Activated CD4-positive, alpha-beta T cell treated with anti-CD3 and anti-CD28 coated beads for 36 hours (primary cell): ENCODE results near the gene KRT16. TPM values are rescaled to one million over a fixed set of nuclear protein-coding genes. Genes with fewer than 3 reads are reported as not detected.
"Not testable (repeated sequence)": the region's sequence is repeated elsewhere in the genome, so short reads cannot be mapped to it uniquely, and the experiment has no call there.

ENCODE experiments used
- ATAC-seq: fragments of 200-7000 bp; cut with Tn5 transposase; one replicate; pipeline ENCODE4 v1.10.0; 2021; ENCODE audit warnings: mild to moderate bottlenecking, moderate library complexity
- CTCF ChIA-PET: fragments of 350-600 bp; sonication (Branson Sonifier 250); formaldehyde crosslinking; loops from one replicate; lab custom pipeline; 2021; ENCODE audit warnings: antibody characterized with exemption; lab: Charles Lee
- POLR2A ChIA-PET: fragments of 350-600 bp; sonication (Branson Sonifier 250); formaldehyde crosslinking; loops from one replicate; lab custom pipeline; 2021; ENCODE audit warnings: antibody characterized with exemption, inconsistent platforms; lab: Charles Lee
- DNase-seq: peaks from one replicate; pipeline ENCODE4 v3.0.0-alpha.2; 2020
- H3K27ac Mint-ChIP-seq: one replicate; pipeline ENCODE4 v1.8.0; 2021; ENCODE audit warnings: mixed read lengths
- H3K27me3 Mint-ChIP-seq: one replicate; pipeline ENCODE4 v1.8.0; 2021; ENCODE audit warnings: mixed read lengths
- H3K36me3 Mint-ChIP-seq: one replicate; pipeline ENCODE4 v1.8.0; 2021; ENCODE audit warnings: low read depth, mixed read lengths
- H3K4me1 Mint-ChIP-seq: one replicate; pipeline ENCODE4 v1.8.0; 2021; ENCODE audit warnings: mixed read lengths
- H3K4me3 Mint-ChIP-seq: one replicate; pipeline ENCODE4 v1.8.0; 2021; ENCODE audit warnings: mild to moderate bottlenecking, moderate library complexity, mixed read lengths
- H3K9me3 Mint-ChIP-seq: one replicate; pipeline ENCODE4 v1.8.0; 2021; ENCODE audit warnings: low read depth, mixed read lengths
- intact Hi-C, 2 experiments: fragments of 100-400 bp; cut with DNase I in 1 of 2; cut with micrococcal nuclease in 1 of 2; formaldehyde crosslinking; loops; one replicate each; pipeline versions ENCODE4 v1.14.2 to v1.15.1; 2022 to 2024; cut with DNase I, micrococcal nuclease
- total RNA-seq, 2 experiments: library from RNA; stranded (reverse); gene quantifications; one replicate each; pipeline ENCODE4 v1.2.3, GENCODE V29; 2021

KRT16 gene
- total RNA-seq, 2 experiments from 2014 or later, result not detected

DNA sequence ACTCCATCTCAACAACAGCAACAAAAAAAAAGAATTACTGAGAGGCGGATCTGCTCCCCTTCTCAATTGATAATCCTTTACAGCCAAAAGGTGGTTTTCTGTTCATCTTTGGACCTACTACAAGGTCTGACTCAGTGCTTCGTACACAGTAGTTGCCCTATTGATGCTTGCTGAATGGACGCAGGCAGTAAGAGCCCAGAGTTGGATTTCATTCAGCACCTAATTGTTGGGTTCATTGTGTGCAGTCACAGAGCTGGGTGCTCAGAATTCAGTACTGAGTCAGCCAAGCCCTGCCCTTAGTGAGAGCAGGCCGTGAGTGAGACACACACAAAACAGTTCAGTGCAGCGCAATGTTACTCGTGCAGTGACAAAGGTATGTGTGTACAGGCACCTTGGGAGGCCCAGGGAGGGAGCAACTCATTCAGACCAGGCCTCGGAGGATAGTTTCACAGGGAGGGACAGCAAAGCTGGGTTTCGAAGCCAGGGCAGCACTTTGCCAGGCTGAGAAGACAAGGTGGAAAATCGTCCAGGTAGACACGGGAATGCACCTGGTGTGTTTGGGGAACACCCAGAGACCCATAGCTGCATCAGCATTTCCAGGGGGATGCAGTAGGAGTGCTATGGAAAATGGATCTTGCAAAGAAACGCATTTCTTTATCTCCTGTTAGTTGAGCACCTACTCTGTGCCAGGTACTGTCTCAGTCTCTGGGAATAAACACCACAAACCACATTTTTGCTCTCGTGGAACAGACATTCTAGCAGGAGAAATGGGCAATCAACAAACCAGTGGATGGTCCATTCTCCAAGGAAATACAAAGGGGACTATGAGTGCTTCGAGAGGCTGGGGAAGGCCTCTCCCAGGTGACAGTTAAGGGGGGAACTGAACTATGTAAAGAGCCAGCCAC is 29.9 kb upstream of the KRT16 start:
- no peaks in the 10 kb centered on the region for H3K4me1 Mint-ChIP-seq
- no peak overlapping the region for H3K4me3 Mint-ChIP-seq
- H3K27me3 Mint-ChIP-seq, result no peaks in the 10 kb centered on the region
- DNase-seq, result no peak
- ChIA-PET POLR2A (no interaction called here), CTCF (interaction anchor here (1.4 kb wide), 2 partner anchors 93 to 94 kb away, joined by 3 to 8 read pairs; no protein-coding TSS in a partner anchor)
- no peak overlapping the region for H3K27ac Mint-ChIP-seq
- intact Hi-C loops, result no loop called here
- no peaks in the 10 kb centered on the region for H3K9me3 Mint-ChIP-seq
- no peaks in the 10 kb centered on the region for H3K36me3 Mint-ChIP-seq
- ATAC-seq, result no peak

DNA sequence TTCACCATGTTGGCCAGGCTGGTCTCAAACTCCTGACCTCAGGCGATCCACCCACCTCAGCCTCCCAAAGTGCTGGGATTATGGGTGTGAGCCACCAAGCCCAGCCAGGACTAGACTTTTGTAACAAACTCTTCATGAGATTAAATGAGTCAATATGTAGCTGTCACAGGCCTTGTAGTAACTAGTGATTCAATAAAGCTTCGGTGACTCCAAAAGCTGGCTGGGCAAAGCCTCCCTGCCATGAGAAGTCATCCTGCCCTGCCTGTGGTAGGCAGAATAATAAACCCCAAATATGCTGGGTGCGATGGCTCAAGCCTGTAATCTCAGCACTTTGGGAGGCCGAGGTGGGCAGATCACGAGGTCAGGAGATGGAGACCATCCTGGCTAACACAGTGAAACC is 28.0 kb upstream of the KRT16 start:
- CTCF ChIA-PET, result interaction anchor here (0.7 to 1.0 kb wide), 2 partner anchors 9 to 80 kb away, joined by 3 read pairs; no protein-coding TSS in a partner anchor
- H3K27ac Mint-ChIP-seq, ATAC-seq, H3K36me3 Mint-ChIP-seq, H3K9me3 Mint-ChIP-seq, H3K4me1 Mint-ChIP-seq, intact Hi-C loops, DNase-seq, H3K27me3 Mint-ChIP-seq, H3K4me3 Mint-ChIP-seq: not testable (repeated sequence)
- POLR2A ChIA-PET, result interaction anchor here (0.6 kb wide), 1 partner anchor 31 kb away, joined by 12 read pairs; no protein-coding TSS in a partner anchor

DNA sequence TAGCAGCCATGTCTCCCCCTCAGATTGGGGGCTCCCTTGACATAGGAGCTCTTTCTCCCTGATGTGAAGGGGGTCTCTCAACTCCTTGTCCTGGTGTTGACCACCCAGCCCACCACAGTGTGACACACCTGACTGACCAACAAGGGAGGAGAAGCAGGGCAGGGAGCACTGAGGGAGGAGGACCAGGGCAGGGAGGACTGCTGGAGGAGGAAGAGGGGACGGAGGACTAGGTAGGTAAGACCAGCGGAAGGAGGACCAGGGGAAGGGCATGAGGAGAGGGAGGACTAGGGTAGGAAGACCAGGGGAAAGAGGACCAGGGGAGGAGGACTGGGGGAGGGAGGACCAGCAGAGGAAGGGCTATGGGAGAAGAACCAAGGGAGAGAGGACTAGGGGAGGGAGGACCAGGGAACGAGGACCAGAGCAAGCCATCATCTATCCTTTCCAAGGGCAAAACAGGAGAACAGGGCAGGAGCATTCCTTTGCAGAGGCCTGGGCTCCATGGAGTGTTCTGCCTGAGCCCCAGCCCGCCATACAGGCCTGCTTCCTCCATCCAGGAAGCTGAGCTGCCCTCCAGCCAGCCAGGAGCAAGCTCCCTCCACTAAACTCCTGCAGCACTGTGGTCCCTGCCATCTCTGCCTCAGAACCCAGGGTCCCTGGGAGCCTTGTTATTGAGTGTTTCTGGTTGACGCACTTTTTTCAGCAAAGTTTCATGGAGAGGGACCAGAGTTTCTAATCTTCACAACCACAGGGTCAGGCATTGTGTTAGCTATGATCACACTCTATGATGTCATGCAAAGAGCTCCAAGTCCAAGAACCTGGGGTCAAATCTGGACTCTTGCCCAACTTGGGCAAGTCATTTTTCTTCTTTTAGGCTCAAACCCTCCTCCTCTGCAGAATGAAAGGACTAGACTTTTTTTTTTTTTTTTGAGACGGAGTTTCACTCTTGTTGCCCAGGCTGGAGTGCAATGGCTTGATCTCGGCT is 27.2 kb upstream of the KRT16 start:
- H3K4me3 Mint-ChIP-seq, result no peak overlapping the region
- no peaks in the 10 kb centered on the region for H3K36me3 Mint-ChIP-seq
- H3K27ac Mint-ChIP-seq, result no peak overlapping the region
- POLR2A ChIA-PET, result interaction anchor here (0.6 to 0.7 kb wide), 2 partner anchors 32 to 52 kb away, joined by 3 to 12 read pairs; no protein-coding TSS in a partner anchor
- no peaks in the 10 kb centered on the region for H3K27me3 Mint-ChIP-seq
- H3K4me1 Mint-ChIP-seq, result no peaks in the 10 kb centered on the region
- ATAC-seq (no peak), DNase-seq (no peak)
- intact Hi-C loops, result no loop called here
- CTCF ChIA-PET, result interaction anchor here (0.7 to 1.5 kb wide), 3 partner anchors 9 to 81 kb away, joined by 3 to 6 read pairs (median 6); no protein-coding TSS in a partner anchor
- H3K9me3 Mint-ChIP-seq, result no peaks in the 10 kb centered on the region

DNA sequence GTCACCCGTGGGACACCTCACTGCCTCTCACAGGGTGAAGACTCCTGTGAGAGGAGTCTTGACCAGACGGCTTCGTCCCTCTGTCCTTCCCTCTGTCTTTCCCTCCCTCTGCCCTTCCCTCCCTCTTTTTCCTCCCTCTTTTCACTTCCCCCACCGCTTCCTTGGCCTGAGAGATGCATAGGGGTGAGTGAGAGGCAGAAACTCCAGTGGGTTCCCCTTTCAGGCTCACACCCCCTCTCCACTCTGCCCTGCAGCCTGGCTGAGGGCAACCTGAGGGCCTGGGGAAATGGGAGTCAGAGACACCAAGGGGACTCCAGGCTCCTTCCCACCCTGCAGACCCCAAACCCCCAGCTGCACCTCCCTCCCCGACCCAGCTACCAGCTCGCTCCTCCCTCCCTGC is 26.4 kb upstream of the KRT16 start:
- ChIA-PET CTCF (interaction anchor here (1.5 kb wide), 2 partner anchors 10 to 27 kb away, joined by 6 read pairs; no protein-coding TSS in a partner anchor), POLR2A (no interaction called here)
- ATAC-seq, result no peak
- no peaks in the 10 kb centered on the region for H3K27me3 Mint-ChIP-seq
- H3K4me3 Mint-ChIP-seq, result no peak overlapping the region
- H3K4me1 Mint-ChIP-seq, result no peaks in the 10 kb centered on the region
- no peaks in the 10 kb centered on the region for H3K9me3 Mint-ChIP-seq
- no peak overlapping the region for H3K27ac Mint-ChIP-seq
- H3K36me3 Mint-ChIP-seq, result no peaks in the 10 kb centered on the region
- intact Hi-C loops, result no loop called here
- DNase-seq, result no peak

DNA sequence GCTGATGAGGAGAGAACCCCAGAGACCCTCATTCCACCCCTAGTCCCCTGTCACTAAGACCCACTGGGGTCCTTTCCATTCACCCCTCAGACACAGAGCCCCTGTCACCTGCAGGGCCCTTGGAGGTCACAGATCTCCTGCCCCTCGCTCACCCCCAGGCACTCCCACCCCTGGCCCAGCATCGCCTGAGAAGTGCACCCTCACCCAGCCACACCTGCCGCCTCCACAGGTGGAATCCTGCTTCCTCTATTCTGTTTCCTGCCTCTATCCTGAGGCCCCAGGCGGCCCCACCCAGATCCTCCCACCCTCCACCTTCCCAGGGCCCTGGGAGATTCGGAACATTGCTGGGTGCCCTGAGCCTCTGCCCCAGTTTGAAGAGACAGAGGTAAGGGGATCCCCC is 25.6 kb upstream of the KRT16 start:
- intact Hi-C loops, result no loop called here
- no peaks in the 10 kb centered on the region for H3K4me1 Mint-ChIP-seq

DNA sequence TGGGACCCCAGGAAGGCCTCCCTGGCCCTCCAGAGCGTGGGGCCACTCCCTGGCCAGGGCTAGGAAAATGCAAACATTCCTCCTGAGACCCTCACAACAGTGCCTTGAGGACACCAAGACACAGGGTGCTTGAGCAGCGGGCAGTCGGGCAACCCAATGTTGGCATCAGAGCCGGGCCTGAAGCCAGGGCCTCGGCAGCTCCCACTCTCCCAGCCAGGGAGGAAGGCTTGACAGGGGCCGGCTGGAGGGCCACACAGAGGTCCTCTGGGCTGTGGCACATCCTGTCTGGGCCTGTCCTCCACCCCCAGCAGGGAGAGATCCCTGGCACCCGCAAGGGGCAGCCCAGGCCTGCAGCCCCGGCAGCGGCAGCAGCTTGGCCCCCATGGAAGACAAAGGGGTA is 24.1 kb upstream of the KRT16 start:
- intact Hi-C loops, result no loop called here
- H3K27ac Mint-ChIP-seq, result no peak overlapping the region
- no peaks in the 10 kb centered on the region for H3K9me3 Mint-ChIP-seq
- CTCF ChIA-PET, result interaction anchor here (0.8 kb wide), 1 partner anchor 10 kb away, joined by 5 read pairs; no protein-coding TSS in a partner anchor
- ATAC-seq (no peak), DNase-seq (no peak)
- H3K4me1 Mint-ChIP-seq, result no peaks in the 10 kb centered on the region
- POLR2A ChIA-PET, result no interaction called here
- H3K27me3 Mint-ChIP-seq, result no peaks in the 10 kb centered on the region
- no peaks in the 10 kb centered on the region for H3K36me3 Mint-ChIP-seq
- no peak overlapping the region for H3K4me3 Mint-ChIP-seq

More for the DNA sequence above, 25.6 kb upstream of the KRT16 start:
- H3K27me3 Mint-ChIP-seq, result no peaks in the 10 kb centered on the region
- H3K9me3 Mint-ChIP-seq, result no peaks in the 10 kb centered on the region
- H3K4me3 Mint-ChIP-seq, result no peak overlapping the region
- no peak for DNase-seq
- H3K36me3 Mint-ChIP-seq, result no peaks in the 10 kb centered on the region
- H3K27ac Mint-ChIP-seq, result no peak overlapping the region
- ChIA-PET POLR2A (no interaction called here), CTCF (no interaction called here)
- ATAC-seq, result no peak

DNA sequence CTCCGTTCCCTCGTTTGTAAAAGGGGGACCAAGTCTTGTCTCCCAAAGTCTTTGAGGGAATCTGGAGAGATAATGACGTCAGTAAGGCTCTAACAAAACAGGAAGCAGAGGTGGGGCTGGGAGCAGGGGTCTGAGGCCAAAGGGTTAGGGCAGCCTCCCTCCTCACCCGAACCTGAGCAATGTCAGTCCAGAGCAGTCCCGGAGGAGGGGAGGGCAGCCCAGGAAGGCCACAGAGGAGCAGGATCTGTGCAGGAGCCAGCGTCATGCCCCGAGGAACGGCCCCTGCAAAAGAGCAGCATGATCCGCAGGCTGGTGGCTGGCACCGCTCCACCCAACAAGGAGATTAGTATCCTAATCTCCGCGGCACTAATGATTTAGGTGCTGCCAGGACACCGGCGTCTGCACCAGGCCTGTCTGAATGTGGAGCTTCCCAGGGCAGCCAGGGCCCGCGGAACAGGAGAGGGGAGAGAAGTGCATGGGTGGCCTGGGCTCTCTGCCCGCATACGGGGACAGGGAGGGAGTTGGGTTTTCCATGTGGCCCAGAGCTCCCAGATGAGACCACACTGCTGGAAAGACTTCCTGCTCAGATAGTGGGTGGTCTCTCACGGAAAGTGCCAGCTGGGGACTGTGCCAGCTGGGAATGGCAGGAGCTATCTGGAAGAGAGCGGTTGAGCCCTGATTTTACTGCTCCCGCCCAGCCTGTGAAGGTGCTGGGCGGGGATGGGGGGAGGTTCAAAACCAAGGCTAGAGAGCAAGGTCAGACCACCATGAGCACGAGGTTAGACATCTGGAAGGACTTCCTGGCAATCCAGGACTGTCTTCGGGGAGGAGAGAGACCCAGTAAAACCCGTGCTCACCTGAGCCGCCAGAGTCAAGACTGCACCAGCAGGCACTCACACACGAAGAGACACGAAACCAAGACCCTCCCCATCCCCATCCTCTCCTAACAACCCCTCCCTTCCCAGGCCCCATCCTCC is 22.8 kb upstream of the KRT16 start:
- Mint-ChIP-seq H3K27ac (no peak overlapping the region), H3K9me3 (no peaks in the 10 kb centered on the region), H3K36me3 (no peaks in the 10 kb centered on the region), H3K4me3 (no peak overlapping the region), H3K4me1 (no peaks in the 10 kb centered on the region), H3K27me3 (no peaks in the 10 kb centered on the region)
- no peak for ATAC-seq
- intact Hi-C loops, result no loop called here
- ChIA-PET POLR2A (no interaction called here), CTCF (interaction anchor here (1.2 kb wide), 2 partner anchors 13 to 87 kb away, joined by 3 to 5 read pairs; no protein-coding TSS in a partner anchor)
- no peak for DNase-seq

DNA sequence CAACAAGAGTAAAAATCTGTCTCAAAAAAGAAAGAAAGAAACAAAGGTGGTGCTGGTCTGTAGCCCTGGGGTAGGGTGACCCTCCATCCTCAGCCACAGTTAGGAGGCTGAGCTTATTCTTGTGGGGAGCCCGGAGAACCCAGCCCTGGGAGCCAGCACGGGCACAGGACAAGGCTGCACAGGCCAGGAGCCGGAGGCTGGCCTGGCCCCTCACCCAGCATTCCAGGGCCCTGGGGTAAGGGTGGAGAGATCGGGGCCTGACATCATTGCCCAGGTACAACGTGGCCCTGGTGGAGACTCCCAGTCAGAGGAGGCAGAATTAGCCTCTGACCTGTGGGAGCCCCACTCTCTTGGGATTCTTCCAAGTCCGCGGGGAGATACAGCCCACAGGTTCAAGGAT is 22.1 kb upstream of the KRT16 start:
- no peaks in the 10 kb centered on the region for H3K27me3 Mint-ChIP-seq

DNA sequence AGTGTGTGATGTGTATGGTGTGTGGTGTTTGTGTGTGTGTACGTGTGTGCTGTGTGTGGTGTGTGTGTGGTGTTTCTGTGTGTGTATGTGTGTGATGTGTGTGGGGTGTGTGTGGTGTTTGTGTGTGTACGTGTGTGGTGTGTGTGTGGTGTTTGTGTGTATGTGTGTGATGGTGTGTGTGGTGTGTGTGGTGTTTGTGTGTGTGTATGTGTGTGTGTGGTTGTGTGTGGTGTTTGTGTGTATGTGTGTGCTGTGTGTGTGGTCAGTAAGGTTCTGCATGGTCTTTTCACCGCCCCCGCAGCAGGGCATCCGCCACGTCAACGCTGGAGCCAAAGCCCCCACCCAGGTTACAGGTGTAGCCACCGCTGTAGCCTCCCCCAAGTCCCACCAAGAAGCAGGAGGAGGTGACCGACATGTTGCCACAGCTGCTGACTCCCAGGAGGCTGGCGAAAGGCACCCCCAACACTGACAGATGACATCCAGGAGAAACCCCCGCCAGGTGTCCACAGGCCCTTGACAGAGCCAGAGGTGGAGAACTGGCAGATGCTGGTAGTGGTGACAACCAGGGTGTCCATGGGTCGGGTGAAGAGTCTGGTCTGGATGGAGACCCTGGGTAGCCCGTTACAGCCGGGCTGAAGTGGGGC is 21.1 kb upstream of the KRT16 start:
- intact Hi-C loops, result no loop called here
- Mint-ChIP-seq H3K9me3 (no peaks in the 10 kb centered on the region), H3K4me3 (no peak overlapping the region), H3K27ac (no peak overlapping the region), H3K36me3 (no peaks in the 10 kb centered on the region), H3K27me3 (no peaks in the 10 kb centered on the region), H3K4me1 (no peaks in the 10 kb centered on the region)
- ChIA-PET POLR2A (no interaction called here), CTCF (interaction anchor here (1.2 kb wide), 1 partner anchor 85 kb away, joined by 3 read pairs; no protein-coding TSS in a partner anchor)
- DNase-seq (no peak), ATAC-seq (no peak)

More for the DNA sequence above, 22.1 kb upstream of the KRT16 start:
- no peaks in the 10 kb centered on the region for H3K36me3 Mint-ChIP-seq
- no peaks in the 10 kb centered on the region for H3K4me1 Mint-ChIP-seq
- intact Hi-C loops, result no loop called here
- no peaks in the 10 kb centered on the region for H3K9me3 Mint-ChIP-seq
- ChIA-PET CTCF (interaction anchor here (1.2 kb wide), 2 partner anchors 14 to 86 kb away, joined by 3 to 5 read pairs; no protein-coding TSS in a partner anchor), POLR2A (no interaction called here)
- ATAC-seq (no peak), DNase-seq (no peak)
- H3K4me3 Mint-ChIP-seq, result no peak overlapping the region
- H3K27ac Mint-ChIP-seq, result no peak overlapping the region

DNA sequence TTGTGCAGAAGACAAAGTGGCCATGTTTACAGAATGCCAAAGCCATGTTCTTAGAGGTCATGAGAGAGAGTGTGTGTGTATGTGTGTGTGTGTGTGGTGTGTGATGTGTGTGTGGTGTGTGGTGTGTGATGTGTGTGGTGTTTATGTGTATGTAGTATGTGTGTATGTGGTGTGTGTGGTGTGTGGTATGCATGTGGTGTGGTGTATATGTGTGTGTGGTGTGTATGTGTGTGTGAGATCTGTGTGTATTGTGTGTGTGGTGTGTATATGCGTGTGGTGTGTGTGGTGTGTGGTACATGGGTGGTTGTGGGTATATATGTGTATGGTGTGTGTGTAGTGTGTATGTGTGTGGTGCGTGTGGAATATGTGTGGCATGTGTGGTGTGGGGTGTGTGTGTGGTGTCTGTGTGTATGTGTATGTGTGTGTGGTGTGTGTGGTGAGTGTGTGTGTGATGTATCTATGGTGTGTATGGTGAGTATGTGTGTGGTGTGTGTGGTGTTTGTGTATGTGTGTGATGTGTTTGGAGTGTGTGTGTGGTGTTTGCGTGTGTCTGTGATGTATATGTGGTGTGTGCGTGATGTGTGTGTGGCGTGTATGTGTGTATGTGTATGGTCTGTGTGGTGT is 20.0 kb upstream of the KRT16 start:
- Mint-ChIP-seq H3K27me3 (no peaks in the 10 kb centered on the region), H3K4me1 (no peaks in the 10 kb centered on the region), H3K36me3 (no peaks in the 10 kb centered on the region), H3K27ac (no peak overlapping the region), H3K9me3 (no peaks in the 10 kb centered on the region), H3K4me3 (no peak overlapping the region)
- ChIA-PET POLR2A (no interaction called here), CTCF (no interaction called here)
- DNase-seq, result no peak
- intact Hi-C loops, result no loop called here
- no peak for ATAC-seq
